ENCODE results near the gene TSFM. TPM values are rescaled to one million over a fixed set of nuclear protein-coding genes. Genes with fewer than 3 reads are reported as not detected.

TSFM gene
- total and polyA plus RNA-seq, 9 of the 15 experiments (the other 6 are each of a cell fraction or from before 2014, with no cell fraction given), result 44.6 to 198 (median 60.2) TPM

GRCh38 chr12:57816855-57817151 lies 34.2 kb downstream of the TSFM start (continued):
- TF ChIP-seq CHD7 (IDR thresholded peaks at IDR 0.05; ENCODE audit: low read depth, low read length) (no peak), ARID3B (CRISPR knock-in tag; IDR thresholded peaks at IDR 0.05; ENCODE audit: borderline replicate concordance) (no peak), ZBTB49 (CRISPR knock-in tag; IDR thresholded peaks at IDR 0.05; ENCODE audit: borderline replicate concordance) (no peak), CEBPG (CRISPR knock-in tag; IDR thresholded peaks at IDR 0.05) (no peak; the same call in 1 of the 2 replicates), CEBPG (tag; conservative IDR thresholded peaks at IDR 0.05 in 1 of 2, IDR thresholded peaks at IDR 0.05 in 1 of 2) (peak in 1 of 2 experiments; percentile 64; a peak in 1 of 4 replicates), JUND (IDR thresholded peaks at IDR 0.05; ENCODE audit: borderline replicate concordance, low read depth, low read length) (peak; percentile 31; the same call in 1 of the 2 replicates), JUND (tag; IDR thresholded peaks at IDR 0.05; ENCODE audit: borderline replicate concordance, low read depth, low read length) (no peak; the same call in 2 of the 3 replicates), RNF2 (IDR thresholded peaks at IDR 0.05) (no peak), BCL6 (CRISPR knock-in tag; IDR thresholded peaks at IDR 0.05) (no peak), CTCFL (IDR thresholded peaks at IDR 0.05; ENCODE audit: borderline replicate concordance, insufficient read depth, low read depth, low read length, poor library complexity, severe bottlenecking) (no peak), POLR2A (conservative IDR thresholded peaks at IDR 0.05) (no peak)

Measured in K562 (cell line).